HG03520 (cell line): Measurements from ENCODE around the gene MAGI3.

ENCODE experiments used
- ATAC-seq: cut with Tn5 transposase; IDR thresholded peaks from one replicate; pipeline ENCODE4 v1.9.1; 2021; ENCODE audit warnings: mild to moderate bottlenecking, moderate library complexity; ENCODE audit not compliant: unreplicated experiment

Gene MAGI3

GRCh38 chr1:113389953-113390834 lies at the start of gene MAGI3:
MAGI3 (plus strand) TSS chr1:113390515; CDS start chr1:113391034, 519 bp downstream.
- peak; percentile 97 for ATAC-seq

- ATAC-seq, result no peak
Measured at GRCh38 chr1:113353580-113353979, 36.7 kb upstream of the MAGI3 start.

- ATAC-seq, result no peak
Measured at GRCh38 chr1:113363935-113364334, 26.4 kb upstream of the MAGI3 start.

GRCh38 chr1:113369040-113369439 lies 21.3 kb upstream of the MAGI3 start:
- ATAC-seq, result no peak

DNA sequence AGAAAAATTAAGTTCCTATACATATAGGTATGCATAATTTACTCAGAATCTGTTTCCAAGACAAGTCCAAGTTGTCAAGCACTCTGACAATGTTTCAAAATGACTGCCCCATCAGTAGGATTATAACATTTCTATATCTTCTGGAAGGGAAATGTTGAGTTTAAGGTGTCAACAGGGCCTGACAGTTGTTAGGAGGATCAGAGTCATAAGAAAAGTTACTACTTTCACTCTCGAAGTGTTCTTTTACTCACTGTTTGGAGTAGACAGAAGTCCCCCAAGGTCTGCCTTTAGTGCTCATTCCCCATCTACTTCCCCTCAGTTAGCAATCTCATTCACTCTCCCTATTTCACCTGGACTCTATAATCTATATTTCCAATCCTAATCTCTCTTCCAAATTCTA lies 20.6 kb upstream of the MAGI3 start:
- no peak for ATAC-seq

- ATAC-seq, result no peak
Measured at GRCh38 chr1:113370868-113371267, 19.4 kb upstream of the MAGI3 start.

DNA sequence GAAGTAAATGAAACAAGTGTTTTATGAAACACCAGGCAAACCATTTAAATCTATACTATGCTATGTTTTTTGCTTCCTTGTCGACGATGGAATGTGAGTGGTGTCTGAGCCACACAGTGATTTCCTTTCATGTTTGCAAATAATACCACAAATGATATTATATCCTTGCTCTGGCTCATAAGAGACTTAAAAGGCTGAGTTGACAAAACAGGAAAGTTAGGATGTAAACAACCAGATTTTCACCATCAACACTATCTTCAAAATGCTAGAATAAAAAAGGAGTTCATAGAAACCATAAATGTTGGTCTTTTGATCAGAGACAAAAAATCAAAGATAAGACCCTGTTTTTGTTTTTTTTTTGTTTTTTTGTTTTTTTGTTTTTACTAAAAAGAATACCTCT lies 17.8 kb upstream of the MAGI3 start:
- no peak for ATAC-seq

DNA sequence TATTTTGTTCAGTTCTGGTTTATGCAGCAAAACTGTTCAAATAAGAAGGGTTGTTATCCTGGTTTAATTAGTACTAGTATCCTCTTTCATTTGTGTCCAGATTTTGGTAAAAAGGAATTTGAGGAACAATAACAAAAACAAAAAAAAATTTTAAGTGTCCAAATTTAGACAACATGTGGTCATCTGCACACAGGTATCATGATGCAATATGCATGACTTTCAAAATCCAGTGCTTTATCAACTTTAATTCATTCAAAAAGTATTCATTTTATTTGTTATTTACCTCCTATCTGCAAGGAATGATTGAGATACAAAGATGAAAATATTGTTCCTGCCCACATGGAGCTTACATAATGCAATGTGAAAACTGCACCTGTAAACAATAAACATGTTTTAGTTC lies 16.7 kb upstream of the MAGI3 start:
- ATAC-seq, result no peak

- ATAC-seq, result no peak
Measured at GRCh38 chr1:113375878-113376277, 14.4 kb upstream of the MAGI3 start.

- ATAC-seq, result no peak
Measured at GRCh38 chr1:113380075-113380474, 10.2 kb upstream of the MAGI3 start.

- ATAC-seq, result no peak
Measured at GRCh38 chr1:113388017-113388620, 2.2 kb upstream of the MAGI3 start.

DNA sequence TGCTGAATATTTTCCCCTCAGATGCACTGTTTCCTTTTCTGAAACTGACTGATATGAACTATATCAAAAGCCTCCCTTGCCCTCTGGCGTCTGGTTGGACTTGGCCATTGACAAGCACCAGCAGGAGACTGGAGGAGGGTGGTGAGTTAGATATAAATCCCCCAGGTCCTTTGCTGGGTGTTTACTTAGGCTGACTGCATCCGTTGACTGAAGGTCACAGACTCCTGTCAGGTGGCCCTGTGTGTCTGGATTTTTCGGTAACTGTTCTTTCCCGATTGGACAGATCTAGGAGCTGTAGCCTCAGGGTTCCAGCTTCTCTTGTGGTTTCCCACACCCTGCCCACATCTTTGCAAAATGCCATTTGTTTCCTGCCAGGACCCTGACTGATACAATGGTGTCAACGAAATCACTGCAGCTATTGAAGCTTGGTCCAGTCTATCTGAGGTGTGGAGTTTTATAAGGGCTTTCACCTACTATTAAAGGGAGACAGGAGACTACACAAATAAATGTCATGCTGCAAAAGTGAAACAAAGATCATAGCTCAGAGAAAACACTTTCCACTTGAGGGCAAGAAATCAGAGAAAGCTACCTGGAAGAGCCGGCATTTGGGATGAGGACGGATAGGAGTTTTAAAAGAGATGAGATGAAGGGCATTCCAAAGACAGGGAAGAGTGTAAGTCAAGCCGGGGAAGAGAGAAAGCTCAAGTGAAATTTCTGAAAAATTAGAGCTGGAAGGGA lies 1.5 kb upstream of the MAGI3 start:
- no peak for ATAC-seq

DNA sequence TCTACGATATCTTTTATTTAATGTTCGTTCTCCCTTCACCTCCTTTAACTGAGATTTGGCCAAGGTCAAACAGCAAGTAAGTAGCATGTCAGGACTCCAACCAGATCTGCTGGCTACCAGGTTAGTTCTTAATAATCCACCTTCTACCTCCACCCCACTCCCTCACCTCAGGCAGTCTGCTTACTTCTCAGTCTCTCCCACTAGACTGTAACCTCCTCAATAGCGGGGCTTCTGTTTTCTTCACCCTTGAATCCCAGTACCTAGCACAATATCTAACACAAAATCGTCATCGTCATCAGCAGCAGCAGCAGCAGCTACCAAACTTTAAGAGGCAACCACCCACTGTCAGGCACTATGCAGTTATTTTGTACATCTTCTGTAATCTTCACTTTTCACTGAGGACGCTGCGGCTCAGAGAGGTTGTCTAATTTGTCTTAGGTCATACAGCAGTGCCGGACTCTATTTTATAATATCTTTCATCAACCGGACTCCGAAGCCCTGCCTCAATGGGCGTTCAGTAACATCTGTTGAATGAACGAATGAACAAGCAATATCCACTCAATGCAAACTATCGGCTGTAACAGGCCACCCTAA lies 859 bp upstream of the MAGI3 start:
- no peak for ATAC-seq

DNA sequence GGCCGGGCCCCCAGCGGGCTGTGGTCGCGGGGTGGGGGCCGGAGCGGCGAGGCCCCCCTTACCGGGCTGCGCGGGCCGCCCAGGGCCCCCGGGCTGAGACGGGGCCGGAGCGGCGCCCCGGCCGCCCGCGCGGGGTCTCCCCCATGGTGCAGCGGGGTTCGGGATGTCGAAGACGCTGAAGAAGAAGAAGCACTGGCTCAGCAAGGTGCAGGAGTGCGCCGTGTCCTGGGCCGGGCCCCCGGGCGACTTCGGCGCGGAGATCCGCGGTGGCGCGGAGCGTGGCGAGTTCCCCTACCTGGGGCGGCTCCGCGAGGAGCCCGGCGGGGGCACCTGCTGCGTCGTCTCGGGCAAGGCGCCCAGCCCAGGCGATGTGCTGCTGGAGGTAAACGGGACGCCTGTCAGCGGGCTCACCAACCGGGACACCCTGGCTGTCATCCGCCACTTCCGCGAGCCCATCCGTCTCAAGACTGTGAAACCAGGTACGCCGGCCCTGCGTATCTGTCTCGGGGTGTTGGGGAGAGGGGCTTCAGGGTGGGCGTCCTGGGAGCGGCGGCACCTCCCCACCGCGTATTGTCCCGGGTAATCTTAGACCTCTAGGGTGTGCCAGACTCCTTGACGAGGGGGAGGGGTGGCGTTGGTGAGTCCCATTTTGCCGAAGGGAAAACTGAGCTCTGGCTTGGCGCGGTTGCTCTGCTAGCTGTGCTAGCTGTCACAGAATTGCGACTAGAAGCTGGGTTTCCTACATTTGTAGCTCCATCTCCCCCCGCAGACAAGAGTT lies 745 bp downstream of the MAGI3 start:
- no peak for ATAC-seq

- no peak for ATAC-seq
Measured at GRCh38 chr1:113391649-113392271, 1.4 kb downstream of the MAGI3 start.

GRCh38 chr1:113392541-113393128 lies 2.3 kb downstream of the MAGI3 start:
- ATAC-seq, result no peak

- no peak for ATAC-seq
Measured at GRCh38 chr1:113394043-113394862, 3.9 kb downstream of the MAGI3 start.

DNA sequence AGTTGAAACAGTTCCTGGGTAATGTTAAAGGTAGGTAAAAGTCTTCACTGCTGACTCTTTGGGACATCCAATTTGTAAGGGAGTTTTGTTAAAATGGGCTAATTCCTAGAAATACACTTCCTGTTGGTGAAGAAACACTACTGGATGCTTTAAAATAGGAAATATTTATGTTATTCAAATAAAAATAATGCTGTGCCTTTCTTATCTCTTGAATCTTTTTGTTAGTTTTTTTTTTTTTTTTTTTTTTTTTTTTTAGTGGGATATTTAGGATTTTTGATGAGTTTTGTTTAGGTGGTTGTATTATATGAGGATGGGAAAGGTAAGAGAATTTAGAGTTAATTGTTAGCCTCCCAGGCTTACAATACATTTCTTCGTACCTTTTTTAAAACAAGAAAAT lies 4.5 kb downstream of the MAGI3 start:
- no peak for ATAC-seq

DNA sequence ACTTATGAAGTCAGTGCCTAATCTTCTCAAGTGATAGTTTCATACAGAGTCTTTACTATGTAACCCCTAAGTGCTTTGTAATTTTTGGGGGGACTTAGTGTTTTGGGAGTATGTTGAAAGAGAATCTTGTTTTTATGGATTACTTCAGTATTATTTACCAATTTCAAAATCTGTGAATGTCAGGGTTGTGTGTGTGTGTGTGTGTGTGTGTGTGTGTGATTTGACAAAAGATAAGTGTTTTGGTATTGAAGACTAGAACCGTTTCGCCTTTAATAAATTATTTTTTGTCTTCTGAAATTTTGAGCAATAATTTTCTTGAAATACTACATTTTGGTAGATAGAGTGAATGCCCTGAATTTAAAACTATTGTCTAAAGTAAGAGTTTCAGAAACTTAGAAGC lies 5.8 kb downstream of the MAGI3 start:
- no peak for ATAC-seq
